Stimulated activated CD4-positive, alpha-beta T cell treated with anti-CD3 and anti-CD28 coated beads, Interleukin-1b, Interleukin-23, amount 100 ng/mL, for 4 hours (primary cell): ENCODE results near the gene TUFT1.
"Not testable (repeated sequence)": the region's sequence is repeated elsewhere in the genome, so short reads cannot be mapped to it uniquely, and the experiment has no call there.

Experiments used
- DNase-seq, 2 donors: peaks; one replicate each; pipeline ENCODE4 v3.0.0-alpha.2; 2020; ENCODE audit warnings: low read depth in 2 of 2

TUFT1 gene

GRCh38 chr1:151615711-151616504, 75.8 kb downstream of the TUFT1 start:
- DNase-seq: no peak

- no peak for DNase-seq
Measured at GRCh38 chr1:151616505-151616849, 76.4 kb downstream of the TUFT1 start.

GRCh38 chr1:151618003-151618402, 77.9 kb downstream of the TUFT1 start:
- DNase-seq: no peak

GRCh38 chr1:151618470-151618869, 78.4 kb downstream of the TUFT1 start:
- no peak for DNase-seq

- not testable (repeated sequence) for DNase-seq
Measured at GRCh38 chr1:151618996-151619395, 78.9 kb downstream of the TUFT1 start.

- no peak for DNase-seq
Measured at GRCh38 chr1:151619489-151620093, 79.5 kb downstream of the TUFT1 start.

- DNase-seq: no peak
Measured at GRCh38 chr1:151620286-151620685, 80.2 kb downstream of the TUFT1 start.

- DNase-seq: no peak
Measured at GRCh38 chr1:151621351-151621750, 81.2 kb downstream of the TUFT1 start.

- no peak for DNase-seq
Measured at GRCh38 chr1:151624783-151625182, 84.7 kb downstream of the TUFT1 start.

GRCh38 chr1:151626740-151627334, 86.7 kb downstream of the TUFT1 start:
- DNase-seq: no peak

GRCh38 chr1:151629278-151629677, 89.2 kb downstream of the TUFT1 start:
- DNase-seq: no peak
